IMR-90 (cell line): Measurements from ENCODE around the gene SLIT1. TPM values are rescaled to one million over a fixed set of nuclear protein-coding genes. Genes with fewer than 3 reads are reported as not detected.

Experiments
- ATAC-seq: fragments of 200-7000 bp; cut with Tn5 transposase; 2 replicates; pipeline ENCODE4 v1.9.1; 2020; ENCODE audit warnings: low read depth, mild to moderate bottlenecking, moderate library complexity
- BruUV-seq: library from RNA; stranded (reverse); fragments of 400-500 nt; replicated peaks from 2 replicates; lab custom pipeline; 2021; lab: Mats Ljungman, UMichigan
- CTCF ChIA-PET: fragments of 300-600 bp; formaldehyde crosslinking; extraction: SDS; loops from one replicate; lab custom pipeline; 2021; ENCODE audit warnings: antibody characterized with exemption; lab: Yijun Ruan, JAX
- POLR2A ChIA-PET: fragments of 300-600 bp; sonication (Branson Sonifier 250); formaldehyde crosslinking; loops from one replicate; lab custom pipeline; 2022; ENCODE audit warnings: antibody characterized with exemption; ENCODE audit not compliant: unreplicated experiment; lab: Charles Lee
- DNase-seq: peaks from one replicate; pipeline ENCODE4 v3.0.0; 2013
- H2AFZ ChIP-seq: replicated peaks from 2 replicates; pipeline ENCODE3; 2013; ENCODE audit warnings: low read length, mild to moderate bottlenecking; ENCODE audit not compliant: poor library complexity
- H2AK5ac ChIP-seq: 2 replicates; pipeline ENCODE4 v1.6.1; 2013; ENCODE audit warnings: low read depth, low read length, inconsistent platforms
- H2AK9ac ChIP-seq: replicated peaks from 2 replicates; pipeline ENCODE3; 2013; ENCODE audit warnings: mild to moderate bottlenecking, low read depth, low read length, moderate library complexity; ENCODE audit not compliant: poor library complexity
- H2BK120ac ChIP-seq: 2 replicates; pipeline ENCODE4 v1.6.1; 2013; ENCODE audit warnings: low read depth, low read length, inconsistent platforms
- H2BK15ac ChIP-seq: 3 replicates; pipeline ENCODE4 v1.6.1; 2013; ENCODE audit warnings: low read depth, low read length, inconsistent platforms
- H2BK20ac ChIP-seq: 2 replicates; pipeline ENCODE4 v1.6.1; 2013; ENCODE audit warnings: low read depth, mild to moderate bottlenecking, inconsistent platforms, low read length, moderate library complexity
- H2BK5ac ChIP-seq: 2 replicates; pipeline ENCODE4 v1.6.1; 2013; ENCODE audit warnings: mild to moderate bottlenecking, low read depth, low read length, inconsistent platforms; ENCODE audit not compliant: poor library complexity, severe bottlenecking
- H3K14ac ChIP-seq: replicated peaks from 2 replicates; pipeline ENCODE4 v1.6.1; 2013; ENCODE audit warnings: low read depth, low read length, inconsistent platforms
- H3K18ac ChIP-seq: 2 replicates; pipeline ENCODE4 v1.6.1; 2013; ENCODE audit warnings: low read depth, low read length, control low read depth
- H3K23ac ChIP-seq: 2 replicates; pipeline ENCODE4 v1.6.1; 2013; ENCODE audit warnings: low read depth, low read length, inconsistent platforms
- H3K27ac ChIP-seq: 2 replicates; pipeline ENCODE4 v1.5.1; 2013; ENCODE audit warnings: mild to moderate bottlenecking, control low read depth, low read length; ENCODE audit not compliant: insufficient read depth
- H3K27me3 ChIP-seq: 2 replicates; pipeline ENCODE4 v1.6.1; 2013; ENCODE audit warnings: low read length; ENCODE audit not compliant: control insufficient read depth, insufficient read depth
- H3K36me3 ChIP-seq: 2 replicates; pipeline ENCODE4 v1.6.1; 2013; ENCODE audit warnings: low read length, mixed read lengths; ENCODE audit not compliant: control insufficient read depth, insufficient read depth
- H3K4ac ChIP-seq: 2 replicates; pipeline ENCODE4 v1.6.1; 2013; ENCODE audit warnings: low read depth, low read length, inconsistent platforms
- H3K4me1 ChIP-seq: 2 replicates; pipeline ENCODE4 v1.6.1; 2013; ENCODE audit warnings: low read length, mixed read lengths; ENCODE audit not compliant: control insufficient read depth, insufficient read depth
- H3K4me2 ChIP-seq: 2 replicates; pipeline ENCODE4 v1.6.1; 2013; ENCODE audit warnings: low read depth, mild to moderate bottlenecking, control low read depth, low read length, moderate library complexity
- H3K4me3 ChIP-seq: 2 replicates; pipeline ENCODE4 v1.5.1; 2013; ENCODE audit warnings: low read depth, mild to moderate bottlenecking, control low read depth, low read length, moderate library complexity; ENCODE audit not compliant: insufficient read depth
- H3K56ac ChIP-seq: 2 replicates; pipeline ENCODE4 v1.6.1; 2013; ENCODE audit warnings: low read length, inconsistent platforms; ENCODE audit not compliant: insufficient read depth; ENCODE audit errors: extremely low read depth
- H3K79me1 ChIP-seq, 2 experiments: 2 replicates each; pipeline ENCODE4 v1.6.1; 2013; ENCODE audit warnings: low read length in 2 of 2, inconsistent platforms in 1 of 2, low read depth in 1 of 2
- H3K9ac ChIP-seq: 2 replicates; pipeline ENCODE4 v1.6.1; 2013; ENCODE audit warnings: low read depth, low read length, control low read depth
- H3K9me1 ChIP-seq: 2 replicates; pipeline ENCODE4 v1.6.1; 2013; ENCODE audit warnings: low read length, inconsistent platforms; ENCODE audit not compliant: insufficient read depth
- H3K9me3 ChIP-seq: 2 replicates; pipeline ENCODE4 v1.6.1; 2013; ENCODE audit warnings: low read length; ENCODE audit not compliant: control insufficient read depth, insufficient read depth
- H4K20me1 ChIP-seq: 2 replicates; pipeline ENCODE4 v1.6.1; 2013; ENCODE audit warnings: low read length, inconsistent platforms; ENCODE audit not compliant: insufficient read depth
- H4K5ac ChIP-seq: 2 replicates; pipeline ENCODE4 v1.6.1; 2013; ENCODE audit warnings: mild to moderate bottlenecking, low read depth, low read length, control low read depth
- H4K8ac ChIP-seq, 2 experiments: 2 replicates each; pipeline ENCODE4 v1.6.1; 2013; ENCODE audit warnings: low read depth in 2 of 2, low read length in 2 of 2, control low read depth in 1 of 2, inconsistent platforms in 1 of 2
- H4K91ac ChIP-seq: 2 replicates; pipeline ENCODE4 v1.6.1; 2013; ENCODE audit warnings: low read depth, low read length, inconsistent platforms; ENCODE audit not compliant: insufficient read depth
- BHLHE40 ChIP-seq: fragments of 150-350 bp; IDR thresholded peaks from 2 replicates; pipeline ENCODE4 v1.6.1; 2016; ENCODE audit warnings: mild to moderate bottlenecking, low read depth, low read length
- CEBPB ChIP-seq: IDR thresholded peaks from 2 replicates; pipeline ENCODE4 v1.6.1; 2012; ENCODE audit warnings: low read depth, low read length, improper control_type of control experiment
- CHD1 ChIP-seq: IDR thresholded peaks from 2 replicates; pipeline ENCODE4 v1.6.1; 2012; ENCODE audit warnings: low read depth, low read length, improper control_type of control experiment
- CTCF ChIP-seq: conservative IDR thresholded peaks from 2 replicates; pipeline ENCODE4 v1.5.1; 2012; ENCODE audit warnings: mild to moderate bottlenecking, low read depth, low read length, improper control_type of control experiment
- ELK1 ChIP-seq: fragments of 150-350 bp; IDR thresholded peaks from 2 replicates; pipeline ENCODE4 v1.6.1; 2016; ENCODE audit warnings: low read depth, mild to moderate bottlenecking, low read length, moderate library complexity, borderline replicate concordance
- FOS ChIP-seq: fragments of 150-350 bp; IDR thresholded peaks from 2 replicates; pipeline ENCODE4 v1.6.1; 2016; ENCODE audit warnings: low read depth, low read length
- MAFK ChIP-seq: IDR thresholded peaks from 2 replicates; pipeline ENCODE4 v1.6.1; 2012; ENCODE audit warnings: low read depth, low read length, improper control_type of control experiment
- MAZ ChIP-seq: IDR thresholded peaks from 2 replicates; pipeline ENCODE4 v1.6.1; 2012; ENCODE audit warnings: low read depth, mild to moderate bottlenecking, low read length, improper control_type of control experiment, moderate library complexity, borderline replicate concordance
- MXI1 ChIP-seq: IDR thresholded peaks from 2 replicates; pipeline ENCODE4 v1.6.1; 2012; ENCODE audit warnings: low read depth, mild to moderate bottlenecking, low read length, moderate library complexity, borderline replicate concordance
- NFE2L2 ChIP-seq: fragments of 150-350 bp; IDR thresholded peaks from 2 replicates; pipeline ENCODE4 v1.6.1; 2016; ENCODE audit warnings: low read depth, mild to moderate bottlenecking, low read length
- POLR2A ChIP-seq: IDR thresholded peaks from 2 replicates; pipeline ENCODE4 v1.6.1; 2012; ENCODE audit warnings: mild to moderate bottlenecking, low read depth, low read length
- RAD21 ChIP-seq: IDR thresholded peaks from 2 replicates; pipeline ENCODE4 v1.6.1; 2012; ENCODE audit warnings: low read length, improper control_type of control experiment
- RCOR1 ChIP-seq: IDR thresholded peaks from 2 replicates; pipeline ENCODE4 v1.6.1; 2012; ENCODE audit warnings: mild to moderate bottlenecking, low read length, improper control_type of control experiment; ENCODE audit not compliant: insufficient replicate concordance
- RFX5 ChIP-seq: IDR thresholded peaks from 2 replicates; pipeline ENCODE4 v1.8.0; 2012; ENCODE audit warnings: low read depth, mild to moderate bottlenecking, low read length, moderate library complexity
- SMC3 ChIP-seq: fragments of 150-350 bp; IDR thresholded peaks from 2 replicates; pipeline ENCODE4 v1.6.1; 2016; ENCODE audit warnings: low read depth, mild to moderate bottlenecking, antibody characterized with exemption, low read length, moderate library complexity
- WGBS, 2 experiments: methylation state at CpG; one replicate each; pipeline versions ENCODE4 v1.1.5 to v1.1.7; 2013; ENCODE audit warnings: missing lambda C conversion rate in 2 of 2; ENCODE audit not compliant: insufficient read length in 1 of 2; ENCODE audit errors: extremely low coverage in 2 of 2; 5-methylcytosine and 5-hydroxymethylcytosine counted together
- dilution Hi-C: fragments of 300-500 bp; cut with HindIII; formaldehyde crosslinking; loops from one replicate; pipeline ENCODE4 v1.14.3; 2018; ENCODE audit warnings: low sequenced_read_pairs; ENCODE audit not compliant: unreplicated experiment
- in situ Hi-C: fragments of 300-500 bp; cut with MboI; formaldehyde crosslinking; loops from 3 replicates; pipeline ENCODE4 v1.14.3; 2019; ENCODE audit warnings: low sequenced_read_pairs, inconsistent platforms, mixed read lengths
- intact Hi-C: fragments of 100-400 bp; cut with micrococcal nuclease; formaldehyde crosslinking; loops from 2 replicates; pipeline ENCODE4 v1.10.0; 2022
- polyA plus RNA-seq, 3 experiments: library from polyadenylated mRNA; depleted of rRNA; stranded (reverse); fragments of >200 nt; gene quantifications; 2 replicates each; pipeline ENCODE4 v1.2.3, GENCODE V29; 2012; ENCODE audit warnings: low replicate concordance in 1 of 3
- total RNA-seq: library from RNA; depleted of rRNA; stranded (reverse); fragments of >200 nt; gene quantifications from 2 replicates; pipeline ENCODE4 v1.2.3, GENCODE V29; 2012
- TF ChIP-seq, protein P1 (sequence below): fragments of 150-350 bp; IDR thresholded peaks from 2 replicates; pipeline ENCODE4 v1.6.1; 2017; ENCODE audit warnings: mild to moderate bottlenecking, antibody characterized with exemption, low read length, low read depth

SLIT1 gene
- total and polyA plus RNA-seq, 2 of the 4 experiments (the other 2 are of a cell fraction) = under 0.01 TPM

DNA sequence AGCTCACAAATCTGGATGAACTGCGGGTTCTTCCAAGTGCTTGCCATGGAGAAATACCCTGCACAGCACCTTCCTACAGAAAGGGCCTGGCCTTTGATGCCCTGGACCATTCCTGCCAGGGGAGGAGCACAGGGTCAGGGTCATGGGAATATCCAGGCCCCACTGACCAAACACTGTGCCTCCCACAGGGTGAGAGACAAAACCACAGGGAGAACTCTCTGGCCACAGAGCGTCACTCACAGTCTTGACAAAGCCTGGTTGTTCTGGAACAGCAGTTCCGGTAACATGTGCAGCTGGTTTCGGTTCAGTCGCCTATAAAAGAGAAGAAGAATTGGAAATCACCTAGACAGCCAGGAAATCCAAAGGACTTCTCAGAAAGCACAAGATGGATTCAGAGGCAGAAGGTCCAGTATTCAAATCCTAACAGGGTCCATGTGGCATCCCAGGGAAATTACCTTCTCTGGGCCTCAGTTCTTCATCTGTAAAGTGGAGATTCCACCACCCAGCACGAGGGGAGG, 28.1 kb downstream of the SLIT1 start:
- ATAC-seq (no peak), DNase-seq (no peak)
- H2BK15ac ChIP-seq = no peak overlapping the region
- H2AFZ ChIP-seq = no peak overlapping the region
- no peak overlapping the region for H2AK5ac ChIP-seq
- H4K8ac ChIP-seq = no peak overlapping the region
- no peak overlapping the region for H2BK120ac ChIP-seq
- CTCF ChIA-PET = no interaction called here
- dilution Hi-C loops = no loop called here
- H3K9ac ChIP-seq = no peak overlapping the region
- no peak overlapping the region for H4K5ac ChIP-seq
- in situ Hi-C loops = no loop called here
- H3K4me2 ChIP-seq = no peak overlapping the region
- no peaks in the 10 kb centered on the region for H3K9me1 ChIP-seq
- H3K36me3 ChIP-seq = no peaks in the 10 kb centered on the region
- H4K20me1 ChIP-seq = no peaks in the 10 kb centered on the region
- H3K4me3 ChIP-seq = no peak overlapping the region
- H3K9me3 ChIP-seq = no peaks in the 10 kb centered on the region
- no peak overlapping the region for H3K18ac ChIP-seq
- H3K4ac ChIP-seq = no peak overlapping the region
- no peak overlapping the region for H4K91ac ChIP-seq
- no peaks in the 10 kb centered on the region for H3K79me1 ChIP-seq
- H3K23ac ChIP-seq = no peak overlapping the region
- no peak overlapping the region for H3K56ac ChIP-seq
- no peak overlapping the region for H2BK5ac ChIP-seq
- H3K14ac ChIP-seq = no peak overlapping the region
- POLR2A ChIA-PET = no interaction called here
- peaks cover 8% of the 10 kb centered on the region for H3K27me3 ChIP-seq
- TF ChIP-seq MXI1 = no peak
- TF ChIP-seq RAD21 = no peak
- TF ChIP-seq, protein P1, sequence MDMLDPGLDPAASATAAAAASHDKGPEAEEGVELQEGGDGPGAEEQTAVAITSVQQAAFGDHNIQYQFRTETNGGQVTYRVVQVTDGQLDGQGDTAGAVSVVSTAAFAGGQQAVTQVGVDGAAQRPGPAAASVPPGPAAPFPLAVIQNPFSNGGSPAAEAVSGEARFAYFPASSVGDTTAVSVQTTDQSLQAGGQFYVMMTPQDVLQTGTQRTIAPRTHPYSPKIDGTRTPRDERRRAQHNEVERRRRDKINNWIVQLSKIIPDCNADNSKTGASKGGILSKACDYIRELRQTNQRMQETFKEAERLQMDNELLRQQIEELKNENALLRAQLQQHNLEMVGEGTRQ = no peak
- TF ChIP-seq BHLHE40 = no peak
- no peak for TF ChIP-seq CTCF
- no peak for TF ChIP-seq ELK1
- no peak for TF ChIP-seq RCOR1
- TF ChIP-seq CHD1 = no peak
- TF ChIP-seq SMC3 = no peak
- no peak for TF ChIP-seq NFE2L2
- TF ChIP-seq RFX5 = no peak
- TF ChIP-seq MAFK = no peak
- no peak for TF ChIP-seq CEBPB
- TF ChIP-seq FOS = no peak
- TF ChIP-seq MAZ = no peak
- TF ChIP-seq POLR2A = no peak
- no peaks in the 10 kb centered on the region for H3K4me1 ChIP-seq
- no peak overlapping the region for H3K27ac ChIP-seq
- WGBS, 2 experiments = 80% methylated on average over 3 of the region's 6 CpGs; no CpG with 5 or more reads in 1 of the 2 experiments
- H2BK20ac ChIP-seq = no peak overlapping the region
- intact Hi-C loops = no loop called here
- no peak overlapping the region for H2AK9ac ChIP-seq
- no TSS peak for BruUV-seq
